Measurements from ENCODE around the gene C6orf15. TPM values are rescaled to one million over a fixed set of nuclear protein-coding genes. Genes with fewer than 3 reads are reported as not detected.

Gene C6orf15
- total RNA-seq, 1 experiment from 2014 or later = not detected

- no peaks in the 10 kb centered on the region for H3K9me3 ChIP-seq (ENCODE audit: control insufficient read depth, insufficient read depth, low read depth, low read length)
These were observed 42.1 kb upstream of the C6orf15 start for GRCh38 chr6:31154436-31154835.

DNA sequence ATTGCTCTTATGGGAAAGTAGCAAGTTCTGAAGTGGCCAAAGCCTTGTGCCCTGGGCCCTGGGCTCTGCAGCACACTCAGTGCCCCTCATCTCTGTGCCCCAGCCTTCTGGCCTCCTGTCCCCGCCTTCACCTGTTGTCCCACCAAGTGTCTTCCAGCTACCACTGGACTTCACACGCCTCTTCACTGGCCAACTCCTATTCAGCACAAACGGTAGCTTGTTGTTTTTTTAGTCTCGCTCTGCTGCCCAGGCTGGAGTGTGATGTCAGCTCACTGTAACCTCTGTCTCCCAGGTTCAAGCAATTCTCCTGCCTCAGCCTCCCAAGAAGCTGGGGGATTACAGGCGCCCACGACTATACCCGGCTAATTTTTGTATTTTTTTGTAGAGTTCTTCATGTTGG is 40.4 kb upstream of the C6orf15 start:
- in situ Hi-C loops (cut with HindIII; ENCODE audit: low pct_unique_long_range_greater_than_20kb, low sequenced_read_pairs) = no loop called here
- ATAC-seq (no peak), DNase-seq (ENCODE audit: low read depth, low spot score) (no peak)
- no TSS peak for BruUV-seq (replicated peaks)
- intact Hi-C loops (cut with micrococcal nuclease; ENCODE audit: unreplicated experiment) = no loop called here
- Histone ChIP-seq H3K27ac (ENCODE audit: low read length) (no peak overlapping the region), H3K27me3 (ENCODE audit: control insufficient read depth, insufficient read depth, low read length) (no peaks in the 10 kb centered on the region), H3K4me3 (ENCODE audit: low read depth in 2 of 2, low read length in 2 of 2) (no peak overlapping the region), H3K36me3 (ENCODE audit: control insufficient read depth, insufficient read depth, low read length) (peaks cover 2% of the 10 kb centered on the region; the same call in 1 of the 2 replicates), H3K9me3 (ENCODE audit: control insufficient read depth, insufficient read depth, low read depth, low read length) (no peaks in the 10 kb centered on the region), H3K4me1 (ENCODE audit: control insufficient read depth, insufficient read depth, low read length) (peaks cover 4% of the 10 kb centered on the region; the same call in 1 of the 2 replicates)
- ChIA-PET POLR2A (interaction anchor here (0.6 kb wide), 1 partner anchor 61 kb away, joined by 17 read pairs; no protein-coding TSS in a partner anchor), CTCF (no interaction called here)
- TF ChIP-seq TCF7L2 (IDR thresholded peaks at IDR 0.05; ENCODE audit: low read depth, low read length) = no peak

More at GRCh38 chr6:31154436-31154835, 42.1 kb upstream of the C6orf15 start:
- CTCF ChIA-PET = interaction anchor here (0.6 kb wide), 1 partner anchor 25 kb away, joined by 6 read pairs; no protein-coding TSS in a partner anchor
- H3K4me3 ChIP-seq (ENCODE audit: low read depth in 2 of 2, low read length in 2 of 2) = no peak overlapping the region
- intact Hi-C loops (cut with micrococcal nuclease; ENCODE audit: unreplicated experiment) (no loop called here), in situ Hi-C loops (cut with HindIII; ENCODE audit: low pct_unique_long_range_greater_than_20kb, low sequenced_read_pairs) (no loop called here)
- ATAC-seq (no peak), DNase-seq (ENCODE audit: low read depth, low spot score) (no peak)
- H3K36me3 ChIP-seq (ENCODE audit: control insufficient read depth, insufficient read depth, low read length) = peaks cover 2% of the 10 kb centered on the region; the same call in 1 of the 2 replicates
- no TSS peak for BruUV-seq (replicated peaks)
- POLR2A ChIA-PET = no interaction called here
- no peak overlapping the region for H3K27ac ChIP-seq (ENCODE audit: low read length)
- peaks cover 5% of the 10 kb centered on the region for H3K4me1 ChIP-seq (ENCODE audit: control insufficient read depth, insufficient read depth, low read length)
- TF ChIP-seq REST (IDR thresholded peaks at IDR 0.05; ENCODE audit: insufficient read depth in 1 of 2, low read depth in 2 of 2, low read length in 1 of 2) (no peak), POLR2AphosphoS5 (IDR thresholded peaks at IDR 0.05; ENCODE audit: low read depth, low read length) (no peak), SIN3A (IDR thresholded peaks at IDR 0.05; ENCODE audit: borderline replicate concordance, insufficient read depth, low read depth, low read length) (no peak), TCF7L2 (IDR thresholded peaks at IDR 0.05; ENCODE audit: low read depth, low read length) (no peak)
- TF ChIP-seq, protein P1, sequence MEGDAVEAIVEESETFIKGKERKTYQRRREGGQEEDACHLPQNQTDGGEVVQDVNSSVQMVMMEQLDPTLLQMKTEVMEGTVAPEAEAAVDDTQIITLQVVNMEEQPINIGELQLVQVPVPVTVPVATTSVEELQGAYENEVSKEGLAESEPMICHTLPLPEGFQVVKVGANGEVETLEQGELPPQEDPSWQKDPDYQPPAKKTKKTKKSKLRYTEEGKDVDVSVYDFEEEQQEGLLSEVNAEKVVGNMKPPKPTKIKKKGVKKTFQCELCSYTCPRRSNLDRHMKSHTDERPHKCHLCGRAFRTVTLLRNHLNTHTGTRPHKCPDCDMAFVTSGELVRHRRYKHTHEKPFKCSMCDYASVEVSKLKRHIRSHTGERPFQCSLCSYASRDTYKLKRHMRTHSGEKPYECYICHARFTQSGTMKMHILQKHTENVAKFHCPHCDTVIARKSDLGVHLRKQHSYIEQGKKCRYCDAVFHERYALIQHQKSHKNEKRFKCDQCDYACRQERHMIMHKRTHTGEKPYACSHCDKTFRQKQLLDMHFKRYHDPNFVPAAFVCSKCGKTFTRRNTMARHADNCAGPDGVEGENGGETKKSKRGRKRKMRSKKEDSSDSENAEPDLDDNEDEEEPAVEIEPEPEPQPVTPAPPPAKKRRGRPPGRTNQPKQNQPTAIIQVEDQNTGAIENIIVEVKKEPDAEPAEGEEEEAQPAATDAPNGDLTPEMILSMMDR (IDR thresholded peaks at IDR 0.05) = no peak
- H3K27me3 ChIP-seq (ENCODE audit: control insufficient read depth, insufficient read depth, low read length) = no peaks in the 10 kb centered on the region

DNA sequence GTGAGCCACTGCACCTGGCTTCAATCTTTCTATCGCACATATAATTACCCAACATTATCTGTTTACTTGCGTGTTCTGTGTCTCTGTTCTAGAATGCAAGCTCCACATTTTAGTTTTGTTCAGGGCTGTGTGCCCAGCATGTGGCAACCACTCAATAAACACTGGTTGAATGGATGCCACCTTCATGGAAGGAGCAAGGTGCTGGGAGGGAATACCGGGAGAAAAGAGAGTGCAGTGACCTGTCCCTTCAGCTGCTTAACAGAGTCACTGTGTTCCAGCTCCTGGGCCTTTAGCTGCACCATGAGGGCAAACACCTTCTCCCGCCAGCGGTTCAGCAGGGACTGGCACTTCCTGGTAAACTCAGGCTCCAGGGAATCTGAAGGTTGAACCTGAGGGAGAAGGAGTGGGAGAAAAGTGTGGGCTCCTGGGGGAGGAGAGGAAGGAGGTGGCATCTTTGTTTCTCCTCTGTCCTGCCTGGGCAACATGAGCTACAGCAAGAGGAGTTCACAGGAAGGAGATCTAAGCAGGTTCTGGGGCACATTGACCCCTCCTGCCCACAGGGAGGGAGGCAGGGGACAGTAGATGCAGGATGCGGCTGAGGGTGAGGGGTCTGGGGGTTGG is 37.6 kb upstream of the C6orf15 start:
- 0 out of 2 replicates have a peak, but pooled peaks cover 2% of the 10 kb centered on the region for H3K36me3 ChIP-seq (ENCODE audit: control insufficient read depth, insufficient read depth, low read length)
- no peaks in the 10 kb centered on the region for H3K4me1 ChIP-seq (ENCODE audit: control insufficient read depth, insufficient read depth, low read length)
- DNase-seq (ENCODE audit: low read depth, low spot score) = no peak
- no peaks in the 10 kb centered on the region for H3K27me3 ChIP-seq (ENCODE audit: control insufficient read depth, insufficient read depth, low read length)
- intact Hi-C loops (cut with micrococcal nuclease; ENCODE audit: unreplicated experiment) (no loop called here), in situ Hi-C loops (cut with HindIII; ENCODE audit: low pct_unique_long_range_greater_than_20kb, low sequenced_read_pairs) (no loop called here)
- H3K27ac ChIP-seq (ENCODE audit: low read length) = no peak overlapping the region
- no peak for TF ChIP-seq SIN3A (IDR thresholded peaks at IDR 0.05; ENCODE audit: borderline replicate concordance, insufficient read depth, low read depth, low read length)
- no peak for TF ChIP-seq REST (IDR thresholded peaks at IDR 0.05; ENCODE audit: insufficient read depth in 1 of 2, low read depth in 2 of 2, low read length in 1 of 2)
- no peak for TF ChIP-seq POLR2AphosphoS5 (IDR thresholded peaks at IDR 0.05; ENCODE audit: low read depth, low read length)
- TF ChIP-seq TCF7L2 (IDR thresholded peaks at IDR 0.05; ENCODE audit: low read depth, low read length) = no peak
- TF ChIP-seq, protein P1 (IDR thresholded peaks at IDR 0.05) = no peak
- CTCF ChIA-PET = no interaction called here
- POLR2A ChIA-PET = no interaction called here
- no peak for ATAC-seq
- no TSS peak for BruUV-seq (replicated peaks)
- H3K9me3 ChIP-seq (ENCODE audit: control insufficient read depth, insufficient read depth, low read depth, low read length) = no peaks in the 10 kb centered on the region
- H3K4me3 ChIP-seq (ENCODE audit: low read depth in 2 of 2, low read length in 2 of 2) = no peak overlapping the region
